ENCODE data around the gene ADRB1.

ADRB1 gene

DNA sequence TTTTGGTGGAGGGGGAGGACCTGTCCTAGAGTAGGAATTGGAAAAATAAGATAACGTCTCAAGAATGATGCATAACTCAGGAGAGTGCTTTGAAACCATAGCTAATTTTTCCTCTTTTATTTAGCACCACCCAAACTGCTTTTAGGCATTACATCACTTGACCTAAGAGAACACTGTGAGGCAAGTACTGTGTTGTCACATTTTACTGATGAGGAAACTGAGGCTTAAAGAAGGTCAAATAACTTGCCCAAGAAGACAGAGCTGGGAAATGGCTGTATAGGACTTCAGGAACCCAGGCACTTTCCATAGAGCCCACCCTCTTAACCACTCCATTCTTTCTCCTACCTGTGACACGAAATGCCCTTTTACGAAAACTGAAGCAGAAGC lies 21.4 kb downstream of the ADRB1 start:
- Histone ChIP-seq H3K9ac (no peak overlapping the region), H3K27ac (no peak overlapping the region), H4K20me1 (no peaks in the 10 kb centered on the region), H3K4me1 (peaks cover 46 to 92% (median 70%) of the 10 kb centered on the region in 10 experiments), H3K36me3 (peaks cover 0 to 4% (median 0%) of the 10 kb centered on the region in 11 experiments; a peak in 1 of 22 replicates), H3K4me2 (peak overlapping the region in 4 of 11 experiments; percentile 66 to 75 (median 71); a peak in 5 of 22 replicates), H3K4me3 (no peak overlapping the region), H3K27me3 (no peaks in the 10 kb centered on the region), H3K9me3 (replicated peaks in 1 of 11) (peaks cover 0 to 16% (median 1%) of the 10 kb centered on the region in 11 experiments; a peak in 9 of 22 replicates)
- TF ChIP-seq Cebpa-rat (IDR thresholded peaks at IDR 0.05) = no peak

- H3K36me3 ChIP-seq = no peaks in the 10 kb centered on the region
- H3K9me3 ChIP-seq (replicated peaks in 1 of 11) = no peaks in the 10 kb centered on the region
- H3K27me3 ChIP-seq = no peaks in the 10 kb centered on the region
- H3K4me1 ChIP-seq = peaks cover 56 to 92% (median 70%) of the 10 kb centered on the region in 10 experiments
- H3K27ac ChIP-seq = peak overlapping the region in 3 of 11 experiments; percentile 3 to 41 (median 18); a peak in 4 of 22 replicates
- no peaks in the 10 kb centered on the region for H4K20me1 ChIP-seq
- H3K4me2 ChIP-seq = peak overlapping the region; percentile 29 to 80 (median 66)
- TF ChIP-seq Cebpa-rat (IDR thresholded peaks at IDR 0.05) = no peak
- H3K9ac ChIP-seq = peak overlapping the region in 1 of 11 experiments; percentile 38; a peak in 1 of 22 replicates
- no peak overlapping the region for H3K4me3 ChIP-seq
Measured at GRCh38 chr10:114068054-114068707, 24.5 kb downstream of the ADRB1 start.

- Histone ChIP-seq H3K36me3 (no peaks in the 10 kb centered on the region), H3K9me3 (replicated peaks in 1 of 11) (peaks cover 0 to 7% (median 3%) of the 10 kb centered on the region in 11 experiments; a peak in 3 of 22 replicates), H3K4me1 (peaks cover 62 to 90% (median 83%) of the 10 kb centered on the region in 10 experiments), H3K4me2 (peak overlapping the region; percentile 53 to 81 (median 67)), H3K27ac (peak overlapping the region in 7 of 11 experiments; percentile 6 to 59 (median 42); a peak in 8 of 22 replicates), H3K27me3 (no peaks in the 10 kb centered on the region), H3K4me3 (no peak overlapping the region), H3K9ac (peak overlapping the region in 1 of 11 experiments; percentile 18; a peak in 1 of 22 replicates), H4K20me1 (no peaks in the 10 kb centered on the region)
- no peak for TF ChIP-seq Cebpa-rat (IDR thresholded peaks at IDR 0.05)
Measured at GRCh38 chr10:114070710-114071109, 27.0 kb downstream of the ADRB1 start.

GRCh38 chr10:114071178-114071577 lies 27.5 kb downstream of the ADRB1 start:
- no peak for TF ChIP-seq Cebpa-rat (IDR thresholded peaks at IDR 0.05)

DNA sequence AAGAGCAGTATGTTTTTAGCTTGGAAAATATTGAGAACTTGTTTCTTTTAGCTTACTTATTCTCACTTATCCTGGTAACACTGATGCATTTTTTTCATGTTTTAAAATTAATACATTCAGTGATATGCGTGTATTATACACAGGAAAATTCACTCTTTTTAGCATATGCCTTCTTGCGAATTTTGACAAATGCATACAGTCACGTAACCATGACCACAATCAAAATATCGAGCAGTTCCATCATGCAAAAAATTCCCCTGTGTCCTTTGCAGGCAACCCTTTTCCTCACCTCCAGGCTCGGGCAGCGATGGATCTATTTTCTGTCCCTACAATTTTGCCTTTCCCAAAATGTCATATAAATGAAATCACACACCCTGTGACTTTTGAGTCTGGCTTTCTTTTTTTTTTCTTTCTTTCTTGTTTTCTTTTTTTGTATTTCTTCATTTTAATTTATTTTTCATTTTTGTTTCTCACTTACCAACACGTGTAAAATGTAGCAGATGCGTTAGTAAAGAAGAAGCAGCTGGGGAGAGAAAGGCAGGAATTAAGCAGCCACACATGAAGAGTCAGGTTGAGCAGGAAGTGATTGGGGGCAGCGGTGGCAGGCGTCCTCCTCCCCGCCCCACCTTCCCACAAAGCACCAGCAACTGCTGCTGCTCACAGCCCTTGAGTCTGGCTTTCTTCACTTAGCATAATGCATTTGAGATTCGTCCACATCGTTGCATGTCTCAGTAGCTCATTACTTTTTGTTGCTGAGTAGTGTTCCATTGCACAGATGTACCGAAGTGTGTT lies 29.9 kb downstream of the ADRB1 start:
- Histone ChIP-seq H3K27ac (peak overlapping the region in 8 of 11 experiments; percentile 14 to 41 (median 28); a peak in 7 of 22 replicates), H3K9ac (peak overlapping the region in 4 of 11 experiments; percentile 7 to 26 (median 18); a peak in 3 of 22 replicates), H3K27me3 (no peaks in the 10 kb centered on the region), H3K4me1 (peaks cover 61 to 87% (median 75%) of the 10 kb centered on the region in 10 experiments), H3K4me3 (peak overlapping the region in 1 of 10 experiments; percentile 8; a peak in 1 of 20 replicates), H3K4me2 (peak overlapping the region; percentile 49 to 81 (median 71)), H3K36me3 (no peaks in the 10 kb centered on the region), H3K9me3 (replicated peaks in 1 of 11) (peaks cover 0 to 21% (median 11%) of the 10 kb centered on the region in 11 experiments; a peak in 13 of 22 replicates), H4K20me1 (no peaks in the 10 kb centered on the region)
- TF ChIP-seq Cebpa-rat (IDR thresholded peaks at IDR 0.05) = no peak

More at GRCh38 chr10:114071178-114071577, 27.5 kb downstream of the ADRB1 start:
- no peaks in the 10 kb centered on the region for H3K36me3 ChIP-seq
- peaks cover 0 to 12% (median 4%) of the 10 kb centered on the region in 11 experiments; a peak in 6 of 22 replicates for H3K9me3 ChIP-seq (replicated peaks in 1 of 11)
- H3K4me3 ChIP-seq = no peak overlapping the region
- no peaks in the 10 kb centered on the region for H4K20me1 ChIP-seq
- peak overlapping the region; percentile 53 to 81 (median 73); a peak in 20 of 22 replicates for H3K4me2 ChIP-seq
- H3K4me1 ChIP-seq = peaks cover 62 to 90% (median 86%) of the 10 kb centered on the region in 10 experiments
- H3K9ac ChIP-seq = 0 out of 22 replicates have a peak overlapping the region, but pooled peaks of 1 of the 11 experiments have one; percentile 26
- H3K27ac ChIP-seq = peak overlapping the region in 5 of 11 experiments; percentile 8 to 59 (median 47); a peak in 9 of 22 replicates
- H3K27me3 ChIP-seq = no peaks in the 10 kb centered on the region

DNA sequence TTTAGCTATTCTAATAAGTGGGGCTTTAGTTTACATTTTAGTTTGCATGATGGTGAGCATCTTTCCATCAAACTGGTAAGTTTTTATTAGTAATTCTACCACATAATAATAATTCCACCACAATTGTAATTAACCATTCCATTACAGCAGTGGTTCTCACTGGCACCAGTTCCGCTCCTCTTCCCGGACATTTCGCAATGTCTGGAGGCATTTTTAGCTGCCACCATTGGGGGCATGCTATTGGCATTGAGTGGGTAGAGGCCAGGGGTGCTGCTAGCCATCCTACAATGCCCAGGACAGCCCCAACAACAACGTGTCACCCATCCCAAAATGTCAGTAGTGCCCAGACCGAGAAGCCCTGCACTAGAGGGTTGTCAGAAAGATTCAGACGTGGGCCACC lies 31.4 kb downstream of the ADRB1 start:
- H3K4me3 ChIP-seq = no peak overlapping the region
- H3K9me3 ChIP-seq (replicated peaks in 1 of 11) = peaks cover 0 to 21% (median 11%) of the 10 kb centered on the region in 11 experiments; a peak in 13 of 22 replicates
- H3K27ac ChIP-seq = no peak overlapping the region
- peak overlapping the region in 7 of 11 experiments; percentile 4 to 72 (median 19); a peak in 4 of 22 replicates for H3K4me2 ChIP-seq
- H3K36me3 ChIP-seq = no peaks in the 10 kb centered on the region
- H4K20me1 ChIP-seq = no peaks in the 10 kb centered on the region
- H3K27me3 ChIP-seq = no peaks in the 10 kb centered on the region
- no peak overlapping the region for H3K9ac ChIP-seq
- TF ChIP-seq Cebpa-rat (IDR thresholded peaks at IDR 0.05) = peak in 7 of 11 experiments; percentile 17 to 77 (median 40); a peak in 7 of 22 replicates
- peaks cover 62 to 84% (median 70%) of the 10 kb centered on the region in 10 experiments for H3K4me1 ChIP-seq

DNA sequence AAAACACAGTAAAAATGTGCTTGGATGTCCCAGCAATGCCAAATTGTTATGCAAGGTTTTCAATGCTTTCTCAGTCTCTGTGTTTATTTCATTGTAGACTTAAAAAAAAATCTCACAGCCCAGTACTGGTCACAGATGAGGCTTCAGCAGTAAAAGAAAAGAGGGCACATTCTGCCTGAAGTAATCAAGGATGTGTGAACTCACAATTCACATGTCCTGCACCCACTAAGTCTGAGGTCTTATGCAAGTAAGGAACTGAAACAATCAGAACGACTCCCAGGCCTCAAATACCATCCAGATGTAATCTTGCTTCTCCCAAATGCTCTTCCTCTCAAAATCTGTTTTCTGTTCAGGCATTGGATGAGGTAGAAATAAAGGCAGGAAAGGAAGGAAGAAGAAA lies 33.7 kb downstream of the ADRB1 start:
- no peak overlapping the region for H3K9ac ChIP-seq
- peak overlapping the region in 8 of 11 experiments; percentile 14 to 72 (median 58); a peak in 14 of 22 replicates for H3K4me2 ChIP-seq
- H3K4me1 ChIP-seq = peaks cover 39 to 61% (median 48%) of the 10 kb centered on the region in 10 experiments
- no peak; a peak in 1 of 22 replicates for TF ChIP-seq Cebpa-rat (IDR thresholded peaks at IDR 0.05)
- H3K36me3 ChIP-seq = no peaks in the 10 kb centered on the region
- no peak overlapping the region for H3K4me3 ChIP-seq
- no peaks in the 10 kb centered on the region for H3K27me3 ChIP-seq
- peak overlapping the region in 4 of 11 experiments; percentile 7 to 64 (median 48); a peak in 6 of 22 replicates for H3K27ac ChIP-seq
- H4K20me1 ChIP-seq = no peaks in the 10 kb centered on the region
- peaks cover 0 to 21% (median 11%) of the 10 kb centered on the region in 11 experiments; a peak in 13 of 22 replicates for H3K9me3 ChIP-seq (replicated peaks in 1 of 11)

GRCh38 chr10:114077815-114078219 lies 34.2 kb downstream of the ADRB1 start:
- H3K9ac ChIP-seq = no peak overlapping the region
- peak overlapping the region in 3 of 11 experiments; percentile 13 to 64 (median 62); a peak in 5 of 22 replicates for H3K27ac ChIP-seq
- no peaks in the 10 kb centered on the region for H3K36me3 ChIP-seq
- no peaks in the 10 kb centered on the region for H4K20me1 ChIP-seq
- H3K4me3 ChIP-seq = no peak overlapping the region
- no peaks in the 10 kb centered on the region for H3K27me3 ChIP-seq
- TF ChIP-seq Cebpa-rat (IDR thresholded peaks at IDR 0.05) = no peak
- peak overlapping the region in 8 of 11 experiments; percentile 14 to 72 (median 58); a peak in 14 of 22 replicates for H3K4me2 ChIP-seq
- peaks cover 34 to 56% (median 46%) of the 10 kb centered on the region in 10 experiments for H3K4me1 ChIP-seq
- H3K9me3 ChIP-seq (replicated peaks in 1 of 11) = peaks cover 2 to 23% (median 11%) of the 10 kb centered on the region in 11 experiments; a peak in 17 of 22 replicates

All from BLaER1 treated with 17β-estradiol and CSF1 and Interleukin-3, amounts not matched to agents 10 nM and 100 nM (cell line).